ENCODE results near the gene APOC3. TPM values are rescaled to one million over a fixed set of nuclear protein-coding genes. Genes with fewer than 3 reads are reported as not detected.

Gene APOC3
- total and polyA plus RNA-seq, 4 donors = 608 to 24,129 (median 9,307) TPM

GRCh38 chr11:116819049-116819448 lies 10.7 kb upstream of the APOC3 start (continued):
- TF ChIP-seq, protein P1, sequence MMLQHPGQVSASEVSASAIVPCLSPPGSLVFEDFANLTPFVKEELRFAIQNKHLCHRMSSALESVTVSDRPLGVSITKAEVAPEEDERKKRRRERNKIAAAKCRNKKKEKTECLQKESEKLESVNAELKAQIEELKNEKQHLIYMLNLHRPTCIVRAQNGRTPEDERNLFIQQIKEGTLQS (IDR thresholded peaks at IDR 0.05) = no peak

DNA sequence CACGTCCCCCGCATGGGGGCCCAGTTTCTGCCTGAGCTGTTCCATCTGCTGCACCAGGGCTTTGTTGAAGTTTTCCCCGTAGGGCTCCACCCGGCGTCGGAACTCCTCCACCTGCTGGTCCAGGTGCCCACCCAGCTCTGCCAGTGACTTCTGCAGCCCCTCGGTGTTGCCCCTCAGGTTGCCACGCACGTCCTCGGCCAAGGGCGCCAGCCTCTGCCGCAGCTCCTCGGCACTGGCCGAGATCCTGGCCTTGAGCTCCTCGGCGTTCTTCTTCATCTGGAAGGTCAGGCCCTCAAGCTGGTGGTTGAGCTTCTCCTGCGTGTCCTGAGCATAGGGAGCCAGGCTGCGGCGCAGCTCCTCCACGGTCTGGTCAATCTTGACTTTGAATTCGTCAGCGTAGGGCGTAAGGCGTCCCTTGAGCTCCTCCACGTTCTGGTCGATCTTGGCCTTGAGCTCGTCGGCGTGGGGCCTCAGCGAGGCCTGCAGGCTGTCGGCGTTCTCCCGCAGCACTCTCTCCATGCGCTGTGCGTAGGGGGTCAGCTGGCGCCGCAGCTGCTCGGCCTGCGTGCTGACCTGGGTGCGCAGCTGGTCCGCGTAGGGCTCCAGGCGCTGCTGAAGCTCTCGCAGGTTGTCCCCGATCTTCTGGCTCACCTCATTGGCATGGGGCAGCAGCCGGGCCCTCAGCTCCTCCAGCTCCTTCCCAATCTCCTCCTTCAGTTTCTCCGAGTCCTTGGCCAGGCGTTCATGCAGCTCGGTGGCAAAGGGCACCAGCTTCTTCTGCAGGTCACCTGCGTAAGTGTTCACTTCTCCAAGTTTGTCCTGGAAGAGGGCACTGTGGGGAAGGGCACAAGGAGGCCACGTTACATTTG lies 8.4 kb upstream of the APOC3 start:
- Histone ChIP-seq H3K36me3 (ENCODE audit: control insufficient read depth in 4 of 4, insufficient read depth in 3 of 4, low read depth in 1 of 4, low read length in 3 of 4) (no peaks in the 10 kb centered on the region), H3K4me3 (ENCODE audit: low read depth in 1 of 3, low read length in 3 of 3) (no peak overlapping the region), H3K4me1 (ENCODE audit: control insufficient read depth in 4 of 4, insufficient read depth in 4 of 4, low read length in 3 of 4) (peaks cover 7 to 21% (median 14%) of the 10 kb centered on the region in 4 donors), H3K9me3 (ENCODE audit: control insufficient read depth in 4 of 4, low read length in 3 of 4) (no peaks in the 10 kb centered on the region), H3K27ac (ENCODE audit: low read depth in 1 of 2, low read length in 2 of 2) (no peak overlapping the region), H3K9ac (ENCODE audit: low read depth in 1 of 2, low read length in 2 of 2) (no peak overlapping the region), H3K27me3 (ENCODE audit: control insufficient read depth in 4 of 4, insufficient read depth in 4 of 4, low read length in 3 of 4) (no peaks in the 10 kb centered on the region)
- no peak for TF ChIP-seq TAF1 (conservative IDR thresholded peaks at IDR 0.05)
- TF ChIP-seq GABPA (IDR thresholded peaks at IDR 0.05 in 1 of 2, conservative IDR thresholded peaks at IDR 0.05 in 1 of 2) = no peak
- TF ChIP-seq REST (IDR thresholded peaks at IDR 0.05) = no peak
- TF ChIP-seq FOXA1 (IDR thresholded peaks at IDR 0.05) = no peak
- no peak for TF ChIP-seq RXRA (IDR thresholded peaks at IDR 0.05)
- TF ChIP-seq, protein P2, sequence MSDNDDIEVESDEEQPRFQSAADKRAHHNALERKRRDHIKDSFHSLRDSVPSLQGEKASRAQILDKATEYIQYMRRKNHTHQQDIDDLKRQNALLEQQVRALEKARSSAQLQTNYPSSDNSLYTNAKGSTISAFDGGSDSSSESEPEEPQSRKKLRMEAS (IDR thresholded peaks at IDR 0.05) = no peak
- no peak for TF ChIP-seq YY1 (IDR thresholded peaks at IDR 0.05)
- no peak for TF ChIP-seq HNF4A (conservative IDR thresholded peaks at IDR 0.05)
- TF ChIP-seq HNF4G (IDR thresholded peaks at IDR 0.05) = no peak
- no peak for TF ChIP-seq SP1 (IDR thresholded peaks at IDR 0.05)
- TF ChIP-seq RAD21 (IDR thresholded peaks at IDR 0.05) = no peak
- TF ChIP-seq, protein P1 (IDR thresholded peaks at IDR 0.05) = no peak
- no peak for TF ChIP-seq FOXA2 (IDR thresholded peaks at IDR 0.05)
- DNase-seq (ENCODE audit: low spot score) = no peak
- WGBS = 96% methylated on average over 51 of the region's 51 CpGs

DNA sequence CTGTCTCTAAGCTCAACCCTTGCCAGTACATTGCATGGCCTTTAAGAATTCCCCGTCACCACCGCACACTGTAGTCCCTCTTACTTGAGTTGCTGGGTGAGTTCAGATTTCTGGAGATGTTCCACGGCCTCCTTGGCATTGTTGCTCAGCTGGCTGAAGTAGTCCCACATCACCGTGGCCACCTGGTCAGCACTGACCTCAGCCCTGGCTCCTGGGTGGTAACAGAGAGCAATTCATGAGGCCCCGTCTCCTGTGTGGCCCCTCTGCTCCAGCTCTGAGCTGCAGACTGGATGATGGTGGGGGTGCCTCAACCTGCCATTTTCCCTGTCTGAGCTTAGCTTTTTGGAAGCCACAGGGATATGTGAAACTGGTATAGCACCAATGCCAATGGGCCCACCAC lies 7.1 kb upstream of the APOC3 start:
- DNase-seq (ENCODE audit: low spot score) = no peak
- Histone ChIP-seq H3K27ac (ENCODE audit: low read depth in 1 of 2, low read length in 2 of 2) (no peak overlapping the region), H3K27me3 (ENCODE audit: control insufficient read depth in 4 of 4, insufficient read depth in 4 of 4, low read length in 3 of 4) (no peaks in the 10 kb centered on the region), H3K9me3 (ENCODE audit: control insufficient read depth in 4 of 4, low read length in 3 of 4) (no peaks in the 10 kb centered on the region), H3K4me1 (ENCODE audit: control insufficient read depth in 4 of 4, insufficient read depth in 4 of 4, low read length in 3 of 4) (peaks cover 15 to 28% (median 23%) of the 10 kb centered on the region in 4 donors), H3K4me3 (ENCODE audit: low read depth in 1 of 3, low read length in 3 of 3) (no peak overlapping the region), H3K9ac (ENCODE audit: low read depth in 1 of 2, low read length in 2 of 2) (no peak overlapping the region), H3K36me3 (ENCODE audit: control insufficient read depth in 4 of 4, insufficient read depth in 3 of 4, low read depth in 1 of 4, low read length in 3 of 4) (no peaks in the 10 kb centered on the region)
- 66% methylated on average over 5 of the region's 5 CpGs for WGBS
- TF ChIP-seq RXRA (IDR thresholded peaks at IDR 0.05) (no peak), NR2F2 (IDR thresholded peaks at IDR 0.05) (no peak), JUND (IDR thresholded peaks at IDR 0.05) (no peak), REST (IDR thresholded peaks at IDR 0.05) (no peak), FOXA1 (IDR thresholded peaks at IDR 0.05) (no peak), RAD21 (IDR thresholded peaks at IDR 0.05) (no peak), EGR1 (IDR thresholded peaks at IDR 0.05; ENCODE audit: low read depth in 2 of 2) (no peak), FOXA2 (IDR thresholded peaks at IDR 0.05) (no peak), SP1 (IDR thresholded peaks at IDR 0.05) (no peak)
- TF ChIP-seq, protein P2 (IDR thresholded peaks at IDR 0.05) = no peak
- TF ChIP-seq, protein P3, sequence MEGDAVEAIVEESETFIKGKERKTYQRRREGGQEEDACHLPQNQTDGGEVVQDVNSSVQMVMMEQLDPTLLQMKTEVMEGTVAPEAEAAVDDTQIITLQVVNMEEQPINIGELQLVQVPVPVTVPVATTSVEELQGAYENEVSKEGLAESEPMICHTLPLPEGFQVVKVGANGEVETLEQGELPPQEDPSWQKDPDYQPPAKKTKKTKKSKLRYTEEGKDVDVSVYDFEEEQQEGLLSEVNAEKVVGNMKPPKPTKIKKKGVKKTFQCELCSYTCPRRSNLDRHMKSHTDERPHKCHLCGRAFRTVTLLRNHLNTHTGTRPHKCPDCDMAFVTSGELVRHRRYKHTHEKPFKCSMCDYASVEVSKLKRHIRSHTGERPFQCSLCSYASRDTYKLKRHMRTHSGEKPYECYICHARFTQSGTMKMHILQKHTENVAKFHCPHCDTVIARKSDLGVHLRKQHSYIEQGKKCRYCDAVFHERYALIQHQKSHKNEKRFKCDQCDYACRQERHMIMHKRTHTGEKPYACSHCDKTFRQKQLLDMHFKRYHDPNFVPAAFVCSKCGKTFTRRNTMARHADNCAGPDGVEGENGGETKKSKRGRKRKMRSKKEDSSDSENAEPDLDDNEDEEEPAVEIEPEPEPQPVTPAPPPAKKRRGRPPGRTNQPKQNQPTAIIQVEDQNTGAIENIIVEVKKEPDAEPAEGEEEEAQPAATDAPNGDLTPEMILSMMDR (IDR thresholded peaks at IDR 0.05; ENCODE audit: low read depth, low read length, missing input control) = no peak

Data from liver (tissue), 9 donors.